ENCODE measurements around the gene B4GALT5. TPM values are rescaled to one million over a fixed set of nuclear protein-coding genes. Genes with fewer than 3 reads are reported as not detected.
"Not testable (repeated sequence)": the region's sequence is repeated elsewhere in the genome, so short reads cannot be mapped to it uniquely, and the experiment has no call there.

The B4GALT5 gene
- polyA plus RNA-seq, 2 donors, result 17.9 to 28.3 TPM

DNA sequence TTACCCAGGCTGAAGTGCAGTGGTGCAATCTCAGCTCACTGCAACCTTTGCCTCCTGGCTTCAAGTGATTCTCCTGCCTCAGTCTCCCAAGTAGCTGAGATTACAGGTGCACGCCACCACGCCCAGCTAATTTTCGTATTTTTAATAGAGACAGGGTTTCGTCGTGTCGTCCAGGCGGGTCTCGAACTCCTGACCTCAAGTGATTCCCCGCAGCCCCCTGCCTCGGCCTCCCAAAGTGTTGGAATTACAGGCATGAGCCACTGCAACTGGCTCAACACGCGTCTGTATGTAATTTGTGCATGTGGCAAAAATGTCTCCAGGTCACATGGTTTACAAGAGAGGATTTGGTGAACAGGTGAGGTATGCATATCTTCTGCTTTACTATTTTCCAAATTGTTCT, 7.6 kb upstream of the B4GALT5 start:
- H3K36me3 ChIP-seq (ENCODE audit: control insufficient read depth in 2 of 2, insufficient read depth in 2 of 2, low read length in 1 of 2); H3K9me3 ChIP-seq (ENCODE audit: control insufficient read depth in 2 of 2, insufficient read depth in 1 of 2, low read depth in 1 of 2, low read length in 1 of 2); H3K27ac ChIP-seq (ENCODE audit: low read depth in 2 of 2, low read length in 1 of 2); H3K4me3 ChIP-seq (ENCODE audit: low read depth in 1 of 2, low read length in 2 of 2); H3K27me3 ChIP-seq (ENCODE audit: control insufficient read depth in 1 of 2, insufficient read depth in 2 of 2, low read length in 2 of 2); H3K4me1 ChIP-seq (ENCODE audit: control insufficient read depth in 2 of 2, insufficient read depth in 2 of 2, low read length in 1 of 2): not testable (repeated sequence)
- 94 to 95% methylated on average over 12 of the region's 12 CpGs for WGBS, 2 donors

DNA sequence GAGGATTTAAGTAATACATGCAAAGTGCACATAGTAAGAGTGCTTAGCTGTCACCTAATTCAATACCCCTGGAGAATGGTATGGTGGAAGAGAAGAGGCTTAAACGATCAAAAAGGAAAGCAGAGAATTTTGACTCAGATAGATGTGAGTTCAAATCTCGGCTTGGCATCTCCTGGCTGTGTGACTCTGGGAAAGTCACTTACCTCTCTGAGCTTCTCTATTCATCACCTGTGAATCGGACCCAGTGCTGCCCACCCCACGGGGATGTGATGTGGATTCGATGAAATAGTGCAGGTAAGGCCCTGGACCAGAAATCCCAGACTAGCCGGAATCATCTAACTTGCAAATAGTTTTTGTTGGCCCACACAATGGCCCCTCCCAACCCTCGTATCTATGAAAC, 1.8 kb upstream of the B4GALT5 start:
- Histone ChIP-seq H3K4me1 (ENCODE audit: control insufficient read depth in 2 of 2, insufficient read depth in 2 of 2, low read length in 1 of 2) (peaks cover 0 to 2% of the 10 kb centered on the region in 2 donors), H3K9me3 (ENCODE audit: control insufficient read depth in 2 of 2, insufficient read depth in 1 of 2, low read depth in 1 of 2, low read length in 1 of 2) (no peaks in the 10 kb centered on the region), H3K36me3 (ENCODE audit: control insufficient read depth in 2 of 2, insufficient read depth in 2 of 2, low read length in 1 of 2) (no peaks in the 10 kb centered on the region), H3K4me3 (ENCODE audit: low read depth in 1 of 2, low read length in 2 of 2) (no peak overlapping the region), H3K27ac (ENCODE audit: low read depth in 2 of 2, low read length in 1 of 2) (no peak overlapping the region), H3K27me3 (ENCODE audit: control insufficient read depth in 1 of 2, insufficient read depth in 2 of 2, low read length in 2 of 2) (no peaks in the 10 kb centered on the region)
- WGBS, 2 donors, result 92 to 95% methylated on average over 7 of the region's 7 CpGs

DNA sequence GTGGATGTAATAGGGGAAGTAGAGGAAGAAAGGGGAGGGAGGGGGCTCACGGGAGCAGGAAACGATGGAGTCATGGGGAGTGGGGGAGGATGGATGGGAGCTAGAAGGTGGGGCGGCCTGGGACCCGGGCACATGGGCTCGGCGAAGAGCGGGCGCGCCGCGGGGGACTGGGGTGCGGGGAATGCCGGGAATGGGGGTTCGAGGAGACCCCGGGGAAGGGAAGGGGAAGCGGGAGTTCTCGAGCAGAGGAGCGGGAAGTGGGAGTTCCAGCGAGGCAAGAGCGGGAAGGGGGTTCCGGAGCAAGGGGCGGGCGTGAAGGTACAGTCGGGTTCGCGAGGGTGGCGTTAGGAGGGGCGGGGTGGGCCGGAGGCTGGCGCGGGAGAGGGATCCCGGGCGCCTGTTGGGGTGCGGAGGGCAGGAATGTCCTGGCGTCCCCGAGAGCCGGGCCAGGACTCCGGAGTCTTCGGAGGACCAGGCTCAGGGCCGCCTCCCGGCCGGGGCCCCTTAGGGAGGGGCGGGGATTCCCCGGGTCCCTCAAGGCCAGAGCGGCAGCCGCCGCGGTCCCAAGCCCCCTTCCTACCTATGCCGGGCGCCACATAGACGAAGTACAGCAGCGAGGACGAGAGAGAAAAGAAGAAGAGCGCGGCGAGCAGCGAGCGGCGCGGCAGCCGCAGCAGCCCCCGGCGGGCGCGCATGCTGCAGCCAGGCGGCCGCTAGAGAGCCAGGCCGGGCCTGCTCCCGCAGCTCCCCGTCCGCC, 504 bp downstream of the B4GALT5 start:
- H3K27ac ChIP-seq (ENCODE audit: low read depth in 2 of 2, low read length in 1 of 2), result peak overlapping the region; percentile 94 to 95
- H3K4me1 ChIP-seq (ENCODE audit: control insufficient read depth in 2 of 2, insufficient read depth in 2 of 2, low read length in 1 of 2), result peaks cover 0 to 2% of the 10 kb centered on the region in 2 donors
- no peaks in the 10 kb centered on the region for H3K9me3 ChIP-seq (ENCODE audit: control insufficient read depth in 2 of 2, insufficient read depth in 1 of 2, low read depth in 1 of 2, low read length in 1 of 2)
- no peaks in the 10 kb centered on the region for H3K36me3 ChIP-seq (ENCODE audit: control insufficient read depth in 2 of 2, insufficient read depth in 2 of 2, low read length in 1 of 2)
- peak overlapping the region; percentile 92 to 99 for H3K4me3 ChIP-seq (ENCODE audit: low read depth in 1 of 2, low read length in 2 of 2)
- 1% methylated on average over 51 to 71 of the region's 71 CpGs for WGBS, 2 donors
- H3K27me3 ChIP-seq (ENCODE audit: control insufficient read depth in 1 of 2, insufficient read depth in 2 of 2, low read length in 2 of 2), result no peaks in the 10 kb centered on the region

DNA sequence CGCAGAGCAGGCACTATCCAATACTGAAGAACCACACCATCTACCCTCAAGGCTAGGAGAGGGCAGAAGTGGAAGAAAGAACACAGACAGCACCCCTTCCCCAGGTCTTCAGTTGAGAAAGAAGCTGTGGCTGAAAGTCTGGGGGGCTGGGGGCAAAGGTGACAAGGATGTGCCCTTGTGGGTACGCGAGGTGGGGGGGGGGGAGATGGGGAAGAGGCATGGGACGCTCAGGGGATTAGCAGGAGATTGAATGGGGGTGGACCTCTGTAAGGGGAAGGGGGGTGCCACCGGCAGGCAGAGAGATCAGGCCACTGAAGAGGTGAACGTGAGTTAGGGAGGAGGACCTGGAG, 1.1 kb downstream of the B4GALT5 start:
- Histone ChIP-seq H3K4me3 (ENCODE audit: low read depth in 1 of 2, low read length in 2 of 2) (peak overlapping the region; percentile 92 to 99), H3K4me1 (ENCODE audit: control insufficient read depth in 2 of 2, insufficient read depth in 2 of 2, low read length in 1 of 2) (peaks cover 0 to 2% of the 10 kb centered on the region in 2 donors), H3K27me3 (ENCODE audit: control insufficient read depth in 1 of 2, insufficient read depth in 2 of 2, low read length in 2 of 2) (no peaks in the 10 kb centered on the region), H3K36me3 (ENCODE audit: control insufficient read depth in 2 of 2, insufficient read depth in 2 of 2, low read length in 1 of 2) (no peaks in the 10 kb centered on the region), H3K27ac (ENCODE audit: low read depth in 2 of 2, low read length in 1 of 2) (peak overlapping the region; percentile 94 to 95), H3K9me3 (ENCODE audit: control insufficient read depth in 2 of 2, insufficient read depth in 1 of 2, low read depth in 1 of 2, low read length in 1 of 2) (no peaks in the 10 kb centered on the region)
- WGBS, 2 donors, result 1 to 4% methylated on average over 6 of the region's 6 CpGs

DNA sequence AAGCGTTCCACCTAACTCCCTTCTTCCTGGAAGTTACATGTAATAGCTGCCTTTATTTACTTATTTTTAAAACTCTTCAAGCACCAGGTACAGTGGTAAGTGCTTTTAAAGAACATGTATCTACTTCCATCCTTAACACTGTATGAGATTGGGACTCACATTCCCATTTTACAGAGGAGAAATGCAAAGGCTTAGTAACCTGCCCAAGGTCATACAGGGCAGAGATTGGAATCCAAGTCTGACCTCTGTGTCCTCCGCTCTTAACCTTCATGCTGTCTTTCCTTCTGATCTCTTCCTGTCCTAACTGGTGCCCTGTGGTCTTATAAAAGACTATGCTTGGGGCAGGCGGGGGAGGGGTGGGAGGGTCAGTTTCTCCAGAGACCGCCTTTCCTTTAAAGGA, 1.6 kb downstream of the B4GALT5 start:
- Histone ChIP-seq H3K27ac (ENCODE audit: low read depth in 2 of 2, low read length in 1 of 2) (peak overlapping the region; percentile 94 to 95), H3K4me1 (ENCODE audit: control insufficient read depth in 2 of 2, insufficient read depth in 2 of 2, low read length in 1 of 2) (peaks cover 0 to 2% of the 10 kb centered on the region in 2 donors), H3K4me3 (ENCODE audit: low read depth in 1 of 2, low read length in 2 of 2) (peak overlapping the region; percentile 92 to 99), H3K36me3 (ENCODE audit: control insufficient read depth in 2 of 2, insufficient read depth in 2 of 2, low read length in 1 of 2) (no peaks in the 10 kb centered on the region), H3K27me3 (ENCODE audit: control insufficient read depth in 1 of 2, insufficient read depth in 2 of 2, low read length in 2 of 2) (no peaks in the 10 kb centered on the region), H3K9me3 (ENCODE audit: control insufficient read depth in 2 of 2, insufficient read depth in 1 of 2, low read depth in 1 of 2, low read length in 1 of 2) (no peaks in the 10 kb centered on the region)
- 34 to 48% methylated on average over 4 of the region's 4 CpGs for WGBS, 2 donors

DNA sequence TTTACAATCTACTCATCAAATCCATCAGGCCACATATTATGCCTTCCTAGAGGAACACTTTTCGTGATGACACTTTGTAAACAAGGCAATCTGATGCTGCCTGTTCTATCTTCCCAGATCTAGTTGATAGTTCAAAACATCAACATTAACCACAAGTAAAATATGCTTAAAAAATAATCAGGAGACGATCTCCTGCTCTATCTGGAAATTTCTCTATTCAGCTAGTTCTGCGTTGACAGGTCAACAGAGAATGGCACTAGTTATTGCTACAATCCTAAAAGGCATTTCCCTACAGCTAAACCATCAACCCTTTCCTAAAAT, 2.1 kb downstream of the B4GALT5 start:
- Histone ChIP-seq H3K27me3 (ENCODE audit: control insufficient read depth in 1 of 2, insufficient read depth in 2 of 2, low read length in 2 of 2) (no peaks in the 10 kb centered on the region), H3K9me3 (ENCODE audit: control insufficient read depth in 2 of 2, insufficient read depth in 1 of 2, low read depth in 1 of 2, low read length in 1 of 2) (no peaks in the 10 kb centered on the region), H3K4me1 (ENCODE audit: control insufficient read depth in 2 of 2, insufficient read depth in 2 of 2, low read length in 1 of 2) (peaks cover 0 to 2% of the 10 kb centered on the region in 2 donors), H3K27ac (ENCODE audit: low read depth in 2 of 2, low read length in 1 of 2) (peak overlapping the region in 1 of 2 donors; percentile 26), H3K36me3 (ENCODE audit: control insufficient read depth in 2 of 2, insufficient read depth in 2 of 2, low read length in 1 of 2) (no peaks in the 10 kb centered on the region), H3K4me3 (ENCODE audit: low read depth in 1 of 2, low read length in 2 of 2) (peak overlapping the region; percentile 92 to 99)
- WGBS, 2 donors, result 54 to 56% methylated on average over 3 of the region's 3 CpGs

DNA sequence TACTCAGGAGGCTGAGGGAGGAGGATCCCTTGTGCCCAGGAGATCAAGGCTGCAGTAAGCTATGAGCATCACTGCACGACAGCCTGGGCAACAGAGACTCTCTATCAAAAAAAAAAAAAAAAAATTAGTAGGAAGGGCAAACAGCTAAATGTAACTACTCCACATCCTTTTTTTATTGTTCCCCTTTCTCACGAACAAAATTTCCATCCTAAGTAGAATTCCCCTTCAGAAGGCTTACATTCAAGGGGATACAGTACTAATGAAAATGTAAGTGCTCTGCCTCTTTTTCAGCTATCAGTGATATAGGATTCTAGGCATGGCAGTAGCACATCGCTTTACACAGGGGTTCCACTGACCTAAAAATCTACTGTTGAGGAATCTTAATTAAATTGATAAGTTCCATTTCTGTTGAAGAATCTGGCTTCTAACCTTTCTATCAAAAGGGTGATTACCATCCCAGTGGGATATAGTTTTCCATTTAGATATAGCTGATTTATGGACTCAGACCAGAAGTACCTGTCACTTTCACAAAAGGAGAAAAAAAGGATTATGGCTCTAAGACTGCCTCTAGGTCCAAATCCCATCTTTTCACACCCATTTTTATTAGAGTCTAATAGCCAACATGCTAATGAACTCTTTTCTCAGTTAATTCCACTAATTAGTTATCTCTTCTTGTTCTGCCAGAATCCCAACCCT, 2.6 kb downstream of the B4GALT5 start:
- Histone ChIP-seq H3K36me3 (ENCODE audit: control insufficient read depth in 2 of 2, insufficient read depth in 2 of 2, low read length in 1 of 2) (no peaks in the 10 kb centered on the region), H3K27me3 (ENCODE audit: control insufficient read depth in 1 of 2, insufficient read depth in 2 of 2, low read length in 2 of 2) (no peaks in the 10 kb centered on the region), H3K27ac (ENCODE audit: low read depth in 2 of 2, low read length in 1 of 2) (peak overlapping the region in 1 of 2 donors; percentile 26), H3K4me3 (ENCODE audit: low read depth in 1 of 2, low read length in 2 of 2) (peak overlapping the region in 1 of 2 donors; percentile 99), H3K9me3 (ENCODE audit: control insufficient read depth in 2 of 2, insufficient read depth in 1 of 2, low read depth in 1 of 2, low read length in 1 of 2) (no peaks in the 10 kb centered on the region), H3K4me1 (ENCODE audit: control insufficient read depth in 2 of 2, insufficient read depth in 2 of 2, low read length in 1 of 2) (peaks cover 0 to 2% of the 10 kb centered on the region in 2 donors)
- WGBS, 2 donors, result 31 to 66% methylated on average over 3 of the region's 3 CpGs

DNA sequence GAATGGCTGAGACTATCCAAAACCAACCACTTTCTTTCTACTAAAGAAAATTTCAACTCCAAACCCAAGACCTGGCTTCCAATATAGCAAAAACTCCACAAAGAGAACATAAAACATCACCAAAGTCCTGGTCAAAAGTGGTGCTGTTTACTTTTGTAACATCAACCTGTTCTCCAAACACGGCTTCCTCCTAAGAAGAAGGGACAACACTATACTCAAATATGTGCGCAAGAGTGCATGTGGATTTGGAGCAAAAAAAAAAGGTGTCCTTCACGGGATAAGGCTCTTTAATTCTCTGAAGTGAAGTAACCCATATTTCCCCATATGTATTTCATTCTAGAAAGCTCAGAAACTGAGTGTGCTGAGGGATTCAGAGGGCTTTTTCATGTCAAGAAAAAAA, 6.6 kb downstream of the B4GALT5 start:
- H3K27ac ChIP-seq (ENCODE audit: low read depth in 2 of 2, low read length in 1 of 2), result peak overlapping the region in 1 of 2 donors; percentile 45
- no peaks in the 10 kb centered on the region for H3K36me3 ChIP-seq (ENCODE audit: control insufficient read depth in 2 of 2, insufficient read depth in 2 of 2, low read length in 1 of 2)
- no peak overlapping the region for H3K4me3 ChIP-seq (ENCODE audit: low read depth in 1 of 2, low read length in 2 of 2)
- H3K9me3 ChIP-seq (ENCODE audit: control insufficient read depth in 2 of 2, insufficient read depth in 1 of 2, low read depth in 1 of 2, low read length in 1 of 2), result no peaks in the 10 kb centered on the region
- H3K4me1 ChIP-seq (ENCODE audit: control insufficient read depth in 2 of 2, insufficient read depth in 2 of 2, low read length in 1 of 2), result no peaks in the 10 kb centered on the region
- 73 to 80% methylated on average over 3 of the region's 3 CpGs for WGBS, 2 donors
- no peaks in the 10 kb centered on the region for H3K27me3 ChIP-seq (ENCODE audit: control insufficient read depth in 1 of 2, insufficient read depth in 2 of 2, low read length in 2 of 2)

DNA sequence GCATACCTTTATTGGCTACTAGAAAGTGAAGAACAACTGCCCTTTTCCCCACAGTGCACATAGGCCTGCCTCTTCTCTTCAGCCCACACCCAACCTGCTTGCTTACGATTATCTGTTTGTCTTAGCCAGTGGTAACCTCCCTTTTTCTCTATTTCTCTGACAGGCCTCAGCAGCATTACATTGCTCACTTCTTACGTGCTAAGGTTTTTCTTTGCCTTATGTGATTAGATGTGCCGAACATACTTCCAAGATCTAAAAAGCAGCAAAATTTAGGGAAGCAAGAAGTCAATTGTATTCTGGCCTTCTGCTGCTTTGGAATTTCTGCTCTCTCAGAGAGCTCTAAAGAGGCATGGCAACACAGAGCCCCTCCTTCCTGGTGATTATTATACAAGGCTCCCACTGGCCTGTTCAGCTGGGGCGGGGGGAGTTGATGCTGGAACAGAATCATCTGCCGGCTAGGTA, 7.0 kb downstream of the B4GALT5 start:
- H3K36me3 ChIP-seq (ENCODE audit: control insufficient read depth in 2 of 2, insufficient read depth in 2 of 2, low read length in 1 of 2), result no peaks in the 10 kb centered on the region
- WGBS, 2 donors, result 52 to 57% methylated on average over 5 of the region's 5 CpGs
- no peak overlapping the region for H3K4me3 ChIP-seq (ENCODE audit: low read depth in 1 of 2, low read length in 2 of 2)
- H3K4me1 ChIP-seq (ENCODE audit: control insufficient read depth in 2 of 2, insufficient read depth in 2 of 2, low read length in 1 of 2), result no peaks in the 10 kb centered on the region
- no peaks in the 10 kb centered on the region for H3K27me3 ChIP-seq (ENCODE audit: control insufficient read depth in 1 of 2, insufficient read depth in 2 of 2, low read length in 2 of 2)
- no peaks in the 10 kb centered on the region for H3K9me3 ChIP-seq (ENCODE audit: control insufficient read depth in 2 of 2, insufficient read depth in 1 of 2, low read depth in 1 of 2, low read length in 1 of 2)
- peak overlapping the region; percentile 45 for H3K27ac ChIP-seq (ENCODE audit: low read depth in 2 of 2, low read length in 1 of 2)

DNA sequence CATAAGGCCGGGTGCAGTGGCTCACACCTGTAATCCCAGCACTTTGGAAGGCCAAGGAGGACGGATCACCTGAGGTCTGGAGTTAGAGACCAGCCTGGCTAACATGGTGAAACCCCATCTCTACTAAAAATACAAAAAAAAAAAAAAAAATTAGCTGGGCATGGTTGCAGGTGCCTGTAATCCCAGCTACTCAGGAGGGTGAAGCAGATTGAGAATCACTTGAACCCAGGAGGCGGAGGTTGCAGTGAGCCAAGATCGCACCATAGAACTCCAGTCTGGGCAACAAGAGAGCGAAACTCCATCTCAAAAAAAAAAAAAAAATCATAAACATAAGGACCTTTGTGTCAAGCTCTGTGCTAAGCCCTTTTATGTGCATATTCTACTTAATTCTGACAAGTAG, 7.8 kb downstream of the B4GALT5 start:
- H3K27ac ChIP-seq (ENCODE audit: low read depth in 2 of 2, low read length in 1 of 2); H3K27me3 ChIP-seq (ENCODE audit: control insufficient read depth in 1 of 2, insufficient read depth in 2 of 2, low read length in 2 of 2); H3K36me3 ChIP-seq (ENCODE audit: control insufficient read depth in 2 of 2, insufficient read depth in 2 of 2, low read length in 1 of 2); H3K9me3 ChIP-seq (ENCODE audit: control insufficient read depth in 2 of 2, insufficient read depth in 1 of 2, low read depth in 1 of 2, low read length in 1 of 2); H3K4me3 ChIP-seq (ENCODE audit: low read depth in 1 of 2, low read length in 2 of 2); H3K4me1 ChIP-seq (ENCODE audit: control insufficient read depth in 2 of 2, insufficient read depth in 2 of 2, low read length in 1 of 2): not testable (repeated sequence)
- 83 to 90% methylated on average over 5 of the region's 5 CpGs for WGBS, 2 donors

Data from esophagus (tissue), 2 donors.